ENCODE measurements around the gene PXDC1.

PXDC1 gene

DNA sequence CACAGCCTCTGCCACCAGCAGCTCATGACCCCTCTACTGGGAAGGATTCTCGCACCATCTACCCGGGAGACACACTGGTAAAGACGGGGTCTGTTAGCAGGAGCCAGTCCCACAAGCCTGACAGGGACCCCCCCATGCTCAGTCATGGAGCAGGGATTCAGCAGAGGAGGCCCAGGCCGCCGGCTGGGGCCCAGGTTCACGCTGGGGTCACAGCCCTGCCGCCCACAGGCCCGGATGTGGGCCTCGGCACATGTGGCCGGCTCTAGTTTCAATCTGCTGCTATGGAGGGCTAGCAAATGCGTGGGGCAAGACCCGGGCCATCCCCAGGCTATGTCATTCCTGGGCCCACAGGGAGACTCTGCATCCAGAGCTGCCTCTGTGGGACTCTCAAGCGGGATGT is 25.1 kb downstream of the PXDC1 start:
- Histone ChIP-seq H3K4me3 (no peak overlapping the region), H3K27ac (peak overlapping the region in 1 of 2 donors; percentile 44)
- DNase-seq (ENCODE audit: low spot score) = no peak
- TF ChIP-seq, protein P1, sequence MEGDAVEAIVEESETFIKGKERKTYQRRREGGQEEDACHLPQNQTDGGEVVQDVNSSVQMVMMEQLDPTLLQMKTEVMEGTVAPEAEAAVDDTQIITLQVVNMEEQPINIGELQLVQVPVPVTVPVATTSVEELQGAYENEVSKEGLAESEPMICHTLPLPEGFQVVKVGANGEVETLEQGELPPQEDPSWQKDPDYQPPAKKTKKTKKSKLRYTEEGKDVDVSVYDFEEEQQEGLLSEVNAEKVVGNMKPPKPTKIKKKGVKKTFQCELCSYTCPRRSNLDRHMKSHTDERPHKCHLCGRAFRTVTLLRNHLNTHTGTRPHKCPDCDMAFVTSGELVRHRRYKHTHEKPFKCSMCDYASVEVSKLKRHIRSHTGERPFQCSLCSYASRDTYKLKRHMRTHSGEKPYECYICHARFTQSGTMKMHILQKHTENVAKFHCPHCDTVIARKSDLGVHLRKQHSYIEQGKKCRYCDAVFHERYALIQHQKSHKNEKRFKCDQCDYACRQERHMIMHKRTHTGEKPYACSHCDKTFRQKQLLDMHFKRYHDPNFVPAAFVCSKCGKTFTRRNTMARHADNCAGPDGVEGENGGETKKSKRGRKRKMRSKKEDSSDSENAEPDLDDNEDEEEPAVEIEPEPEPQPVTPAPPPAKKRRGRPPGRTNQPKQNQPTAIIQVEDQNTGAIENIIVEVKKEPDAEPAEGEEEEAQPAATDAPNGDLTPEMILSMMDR (IDR thresholded peaks at IDR 0.05) = no peak

DNA sequence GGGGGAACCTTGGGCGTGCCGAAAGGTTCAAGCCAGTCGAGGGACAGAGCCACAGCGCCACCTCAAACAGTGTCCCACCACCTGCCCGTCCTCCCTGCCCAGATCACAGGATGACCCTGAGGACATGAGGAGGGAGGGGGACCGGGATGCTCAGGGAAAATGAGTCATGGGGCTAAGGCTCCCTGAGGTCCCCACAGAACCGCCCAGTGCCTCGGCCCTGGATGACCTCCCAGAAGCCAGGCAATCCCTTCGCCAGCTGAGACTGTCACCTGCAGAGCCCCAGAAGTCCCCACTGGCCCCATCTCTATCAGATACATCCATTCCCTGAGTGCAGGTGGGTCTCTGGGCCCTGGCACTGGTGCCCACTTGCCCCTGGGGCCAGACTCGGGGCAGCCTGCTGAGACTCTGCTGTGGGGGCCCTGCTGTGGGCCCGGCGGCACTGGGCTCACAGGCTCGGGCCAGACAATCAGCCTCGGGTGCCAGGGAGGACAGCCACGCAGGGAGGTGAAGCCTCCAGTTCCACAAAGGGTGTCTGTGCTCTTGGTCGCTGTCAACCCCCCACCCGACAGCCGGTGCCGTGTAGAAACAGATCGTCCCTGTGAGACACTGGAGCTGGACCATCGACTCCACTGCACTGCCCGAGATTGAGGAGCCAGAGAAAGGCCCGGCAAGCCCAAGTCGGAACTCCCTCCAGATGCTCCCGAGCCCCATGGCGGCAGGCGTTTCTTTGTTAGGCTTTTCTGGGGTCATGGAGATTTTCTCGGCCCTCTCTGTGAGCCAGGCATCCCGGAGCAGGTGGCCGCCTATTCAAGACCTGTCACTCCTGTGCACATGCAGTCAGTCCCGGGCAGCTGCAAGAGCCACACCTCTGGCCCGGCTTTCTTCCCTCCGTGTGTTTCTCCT is 26.1 kb downstream of the PXDC1 start:
- no peak for DNase-seq (ENCODE audit: low spot score)
- Histone ChIP-seq H3K27ac (peak overlapping the region in 1 of 2 donors; percentile 81), H3K4me3 (peak overlapping the region; percentile 24)
- TF ChIP-seq, protein P1 (IDR thresholded peaks at IDR 0.05) = no peak

DNA sequence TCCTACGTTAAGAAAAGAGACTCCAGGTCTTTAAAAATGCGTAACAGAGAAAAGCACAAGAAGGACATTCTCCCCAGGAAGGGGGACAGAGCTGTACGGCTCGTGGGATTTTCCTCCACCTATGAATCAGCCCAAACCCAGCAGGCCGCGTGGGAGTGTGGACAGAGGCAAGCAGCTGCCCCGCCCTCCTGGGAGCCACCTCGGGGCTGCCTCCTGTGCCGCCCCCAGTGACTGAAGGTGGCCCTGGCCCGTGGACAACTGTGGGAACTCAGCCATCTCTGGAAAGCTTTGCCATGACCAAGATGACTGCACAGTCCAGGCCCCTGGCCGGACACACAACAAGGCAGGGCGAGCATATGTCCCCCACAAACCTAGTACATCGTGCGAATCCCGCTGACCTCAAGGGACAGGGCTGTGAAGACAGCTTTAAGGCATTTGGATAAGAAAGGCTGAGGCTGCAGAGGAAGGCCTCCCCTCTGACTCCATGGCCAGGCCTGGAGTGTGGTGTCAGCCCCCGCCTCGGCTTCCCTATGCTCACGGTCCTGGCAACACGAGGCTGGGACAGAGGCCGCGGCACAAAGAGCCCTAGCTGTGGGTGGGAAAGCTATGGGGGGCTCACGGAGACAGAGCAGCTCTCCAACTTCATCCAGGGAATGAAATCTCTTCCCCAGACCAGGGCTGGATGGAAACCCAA is 26.9 kb downstream of the PXDC1 start:
- TF ChIP-seq, protein P1 (IDR thresholded peaks at IDR 0.05) = no peak
- H3K4me3 ChIP-seq = peak overlapping the region; percentile 39
- no peak for DNase-seq (ENCODE audit: low spot score)
- H3K27ac ChIP-seq = peak overlapping the region in 1 of 2 donors; percentile 81

DNA sequence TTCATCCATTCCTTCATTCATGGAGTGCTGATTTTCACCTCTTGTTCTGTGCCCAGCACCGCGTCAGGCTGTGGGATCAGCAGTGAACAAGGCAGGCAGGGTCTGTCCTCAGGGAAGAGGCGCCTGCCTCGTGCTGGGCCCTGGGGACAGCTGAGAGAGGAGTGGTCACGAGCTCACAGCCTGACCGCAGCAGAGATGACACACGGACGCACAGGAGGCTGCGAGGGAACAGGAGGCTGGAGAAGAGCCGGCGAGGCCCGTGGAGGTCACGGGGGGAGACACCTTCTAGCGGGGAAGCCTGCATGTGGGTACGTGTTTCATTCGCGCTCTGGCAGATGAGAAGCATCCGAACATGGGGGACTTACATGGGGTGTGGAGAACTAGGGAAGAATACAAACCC is 27.5 kb downstream of the PXDC1 start:
- peak overlapping the region in 1 of 2 donors; percentile 81 for H3K27ac ChIP-seq
- no peak for DNase-seq (ENCODE audit: low spot score)
- TF ChIP-seq, protein P1 (IDR thresholded peaks at IDR 0.05) = no peak
- H3K4me3 ChIP-seq = no peak overlapping the region

DNA sequence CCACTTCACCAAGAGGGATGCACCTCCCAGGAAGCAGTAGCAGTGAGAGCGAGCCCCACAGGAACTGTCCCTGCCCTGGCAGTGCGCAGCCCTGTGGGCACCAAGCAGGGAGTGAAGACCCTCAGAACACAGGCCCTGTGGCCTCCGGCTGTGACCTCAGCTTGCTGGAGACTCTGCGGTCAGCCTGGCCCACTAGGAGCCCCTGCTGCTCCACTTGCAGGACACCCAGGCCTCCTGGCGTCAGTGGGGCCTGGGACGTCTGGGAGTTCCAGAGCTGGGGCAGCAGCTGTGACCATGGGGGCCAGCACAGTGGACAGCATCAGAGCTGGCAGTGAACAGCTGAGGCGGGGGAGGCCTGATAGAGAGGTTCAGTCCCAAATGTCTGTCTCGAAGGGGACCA is 28.3 kb downstream of the PXDC1 start:
- Histone ChIP-seq H3K27ac (peak overlapping the region in 1 of 2 donors; percentile 81), H3K4me3 (no peak overlapping the region)
- TF ChIP-seq, protein P1 (IDR thresholded peaks at IDR 0.05) = no peak
- DNase-seq (ENCODE audit: low spot score) = no peak

DNA sequence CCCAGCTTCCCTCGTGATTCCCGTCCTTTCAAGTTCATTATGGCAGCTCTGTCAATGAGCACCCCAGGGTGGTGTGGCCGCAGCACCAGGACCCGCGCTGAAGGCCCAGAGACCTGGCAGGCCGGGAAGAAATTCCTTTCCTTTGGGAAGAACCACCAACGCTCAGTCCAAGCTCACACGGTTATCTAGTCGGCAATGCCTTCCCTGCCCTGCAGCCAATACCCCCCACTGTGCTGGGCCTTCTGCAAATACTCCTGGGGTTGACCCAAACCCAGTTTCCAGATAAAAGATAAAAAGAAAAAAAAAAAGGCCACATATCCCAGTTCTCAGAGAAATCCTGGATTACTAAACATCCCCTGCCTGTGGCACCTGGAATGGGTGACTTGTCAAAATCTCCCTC is 28.7 kb downstream of the PXDC1 start:
- Histone ChIP-seq H3K4me3 (no peak overlapping the region), H3K27ac (peak overlapping the region in 1 of 2 donors; percentile 81)
- TF ChIP-seq, protein P1 (IDR thresholded peaks at IDR 0.05) = no peak
- no peak for DNase-seq (ENCODE audit: low spot score)

All from coronary artery (tissue), 2 donors.